ENCODE data around the gene ZFP1. TPM values are rescaled to one million over a fixed set of nuclear protein-coding genes. Genes with fewer than 3 reads are reported as not detected.

Gene ZFP1
- 10 to 100 TPM; 11.2 to 16.7 TPM for total RNA-seq

DNA sequence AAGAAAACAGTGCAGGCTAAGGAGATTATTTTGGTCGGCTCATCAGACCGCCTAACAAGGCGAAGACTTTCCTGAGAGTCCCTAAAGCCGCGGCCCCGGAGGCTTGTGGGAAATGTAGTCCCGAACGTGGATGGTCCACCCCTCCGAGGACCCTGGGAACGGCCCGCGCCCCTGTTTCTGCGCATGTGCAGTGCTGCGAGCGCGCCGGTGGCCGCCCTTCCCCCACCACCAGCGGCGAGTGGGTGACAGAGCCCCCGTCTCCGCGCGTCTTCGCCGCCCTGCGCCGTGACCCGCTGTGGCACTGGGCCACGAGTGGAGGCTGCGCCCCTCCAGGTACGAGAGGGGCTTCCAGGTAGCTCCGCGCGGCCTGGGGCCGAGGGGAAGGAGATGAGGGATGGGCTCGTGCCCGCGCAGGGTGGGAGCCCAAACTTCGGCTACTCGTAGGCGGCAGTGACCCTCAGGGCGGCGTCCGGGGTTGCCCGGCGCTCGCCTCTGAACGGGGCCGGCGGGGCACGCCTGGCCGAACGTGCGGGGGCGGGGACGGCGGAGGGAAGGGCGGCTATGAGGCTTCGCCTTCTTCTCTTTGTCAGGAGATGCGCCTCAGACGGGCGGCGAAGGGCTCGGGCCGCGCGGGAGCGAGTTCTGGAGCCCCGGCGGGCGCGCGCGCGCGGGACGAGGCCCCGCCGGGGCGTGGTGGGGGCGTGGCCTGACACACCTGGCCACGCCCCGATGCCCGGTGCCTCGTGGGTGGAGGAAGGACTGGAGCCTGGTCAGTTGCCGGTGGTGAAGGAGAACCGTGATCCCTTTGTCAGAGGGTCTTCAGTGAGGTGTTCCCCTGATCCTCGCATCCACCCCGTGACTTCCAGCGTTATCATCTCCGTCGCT is at the start of gene ZFP1:
ZFP1 (plus strand) TSS at position 214 of the 885 bp plus-strand sequence. CDS start 4,428 bp downstream, outside the sequence.
- H3K27me3 Mint-ChIP-seq = no peaks in the 10 kb centered on the region
- peak; percentile 96 for ATAC-seq

GRCh38 chr16:75099075-75099667 is 49.2 kb upstream of the ZFP1 start:
- Mint-ChIP-seq H3K36me3 (peaks cover 3% of the 10 kb centered on the region), H3K9me3 (peaks cover 2% of the 10 kb centered on the region), H3K27ac (peak overlapping the region; percentile 71 to 81), H3K4me1 (ENCODE audit: low read depth in 2 of 2) (peaks cover 43 to 44% of the 10 kb centered on the region in 2 donors), H3K4me3 (peak overlapping the region; percentile 56), H3K27me3 (peaks cover 0 to 6% of the 10 kb centered on the region in 2 donors)
- DNase-seq (ENCODE audit: low spot score) (no peak), ATAC-seq (no peak)

More for the DNA sequence above, at the start of gene ZFP1:
- H3K4me3 Mint-ChIP-seq = peak within 1 kb of the TSS; percentile 84
- peak within 1 kb of the TSS in 1 of 2 donors; percentile 38 for H3K27ac Mint-ChIP-seq
- peaks cover 20 to 33% of the 10 kb centered on the region in 2 donors for H3K4me1 Mint-ChIP-seq (ENCODE audit: low read depth in 2 of 2)
- H3K9me3 Mint-ChIP-seq = peaks cover 15% of the 10 kb centered on the region
- H3K36me3 Mint-ChIP-seq = peaks cover 30% of the 10 kb centered on the region
- DNase-seq (ENCODE audit: low spot score) = peak; percentile 95

DNA sequence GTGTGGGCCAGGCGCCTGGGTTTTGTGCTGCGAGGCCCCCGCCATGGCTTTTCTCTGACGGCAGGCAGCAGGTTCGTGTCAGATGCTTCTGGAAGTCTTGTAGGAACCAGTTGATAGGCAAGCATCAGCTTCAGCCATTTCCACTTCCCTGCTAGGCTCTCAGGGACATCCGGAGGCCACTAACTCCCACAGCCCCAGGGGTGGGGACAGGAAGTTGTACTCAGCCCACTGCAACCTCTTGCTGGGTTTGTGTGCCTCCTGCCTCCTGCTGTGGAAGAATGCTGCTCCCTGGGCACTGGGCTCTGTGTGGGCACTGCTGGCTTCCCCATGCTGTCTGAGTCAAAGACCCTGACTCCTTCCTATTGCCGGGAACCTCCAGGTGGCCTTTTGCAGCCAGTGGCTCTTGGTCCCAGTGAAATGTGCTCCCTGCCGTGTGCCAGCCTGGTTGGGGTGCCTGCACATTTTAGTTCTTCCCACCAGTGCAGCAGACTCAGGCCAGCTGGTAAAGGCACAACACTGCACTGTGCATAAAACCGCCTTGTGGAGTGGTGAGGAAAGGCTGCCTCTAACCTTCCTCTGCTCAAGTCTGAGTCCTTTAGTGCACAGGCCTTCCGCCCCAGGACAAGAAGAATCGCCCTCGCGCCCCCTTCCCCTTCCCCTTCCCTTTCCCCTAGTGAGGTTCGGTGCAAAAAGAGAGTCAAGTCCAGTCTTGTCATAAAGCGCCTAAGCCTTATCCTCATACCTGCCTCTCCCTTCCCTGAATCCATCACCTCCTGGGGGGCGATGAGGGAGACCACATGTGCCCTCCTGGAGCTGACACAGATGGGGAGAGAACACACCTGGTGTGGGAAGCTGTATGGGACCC is 48.4 kb upstream of the ZFP1 start:
- peak overlapping the region; percentile 71 to 81 for H3K27ac Mint-ChIP-seq
- peaks cover 0 to 6% of the 10 kb centered on the region in 2 donors for H3K27me3 Mint-ChIP-seq
- peaks cover 4% of the 10 kb centered on the region for H3K9me3 Mint-ChIP-seq
- H3K4me1 Mint-ChIP-seq (ENCODE audit: low read depth in 2 of 2) = peaks cover 50 to 51% of the 10 kb centered on the region in 2 donors
- ATAC-seq (peak; percentile 82 to 84), DNase-seq (ENCODE audit: low spot score) (peak; percentile 77)
- H3K36me3 Mint-ChIP-seq = peaks cover 7% of the 10 kb centered on the region
- H3K4me3 Mint-ChIP-seq = peak overlapping the region; percentile 56

DNA sequence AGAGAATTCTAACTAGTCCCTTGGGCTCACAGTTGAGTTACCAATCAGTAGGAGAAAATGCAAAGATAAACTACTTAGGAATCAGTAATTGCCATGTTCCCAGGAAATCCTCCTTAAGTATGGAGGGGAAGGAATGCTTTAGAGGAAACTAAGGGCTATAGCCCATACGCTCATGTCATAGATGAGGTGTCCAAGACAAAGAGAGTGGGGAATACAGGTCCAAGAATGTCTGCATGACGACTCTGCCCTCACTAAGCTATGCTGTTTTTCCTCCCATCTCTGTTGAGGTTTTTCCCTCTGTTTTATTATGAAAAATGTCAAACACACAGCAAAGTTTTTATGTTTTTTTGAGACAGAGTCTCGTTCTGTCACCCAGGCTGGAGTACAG is 47.7 kb upstream of the ZFP1 start:
- peaks cover 53 to 54% of the 10 kb centered on the region in 2 donors for H3K4me1 Mint-ChIP-seq (ENCODE audit: low read depth in 2 of 2)
- peaks cover 0 to 6% of the 10 kb centered on the region in 2 donors for H3K27me3 Mint-ChIP-seq
- peaks cover 7% of the 10 kb centered on the region for H3K36me3 Mint-ChIP-seq
- peaks cover 4% of the 10 kb centered on the region for H3K9me3 Mint-ChIP-seq
- ATAC-seq (no peak), DNase-seq (ENCODE audit: low spot score) (no peak)
- peak overlapping the region; percentile 34 for H3K4me3 Mint-ChIP-seq
- peak overlapping the region; percentile 71 to 81 for H3K27ac Mint-ChIP-seq

GRCh38 chr16:75101635-75102034 is 46.7 kb upstream of the ZFP1 start:
- no peak overlapping the region for H3K4me3 Mint-ChIP-seq
- DNase-seq (ENCODE audit: low spot score) = no peak
- no peak for ATAC-seq
- H3K27ac Mint-ChIP-seq = peak overlapping the region in 1 of 2 donors; percentile 87
- H3K9me3 Mint-ChIP-seq = peaks cover 4% of the 10 kb centered on the region
- peaks cover 49 to 51% of the 10 kb centered on the region in 2 donors for H3K4me1 Mint-ChIP-seq (ENCODE audit: low read depth in 2 of 2)
- H3K27me3 Mint-ChIP-seq = peaks cover 0 to 6% of the 10 kb centered on the region in 2 donors
- peaks cover 7% of the 10 kb centered on the region for H3K36me3 Mint-ChIP-seq

DNA sequence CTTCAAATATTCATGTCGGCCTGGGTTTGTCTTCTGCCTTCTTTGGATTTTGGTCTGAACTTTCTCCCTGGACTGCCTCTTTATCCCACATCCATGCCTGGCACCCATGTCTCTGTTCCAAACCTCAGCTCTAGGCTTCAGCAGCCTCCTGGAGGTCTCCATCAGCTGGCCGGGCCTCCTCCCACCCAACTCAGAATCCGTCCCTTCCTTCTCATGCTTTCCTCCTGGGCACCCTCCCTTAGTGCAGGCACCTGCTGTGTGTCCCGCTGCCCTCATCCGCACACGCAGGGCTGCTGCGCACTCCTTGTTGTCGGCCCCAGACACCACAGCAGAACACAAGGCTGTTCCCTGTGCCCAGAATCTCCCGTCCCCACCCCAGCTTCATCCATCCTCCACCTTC is 45.7 kb upstream of the ZFP1 start:
- Mint-ChIP-seq H3K36me3 (peaks cover 7% of the 10 kb centered on the region), H3K4me1 (ENCODE audit: low read depth in 2 of 2) (peaks cover 47 to 53% of the 10 kb centered on the region in 2 donors), H3K4me3 (no peak overlapping the region), H3K27me3 (peaks cover 0 to 6% of the 10 kb centered on the region in 2 donors), H3K9me3 (peaks cover 4% of the 10 kb centered on the region), H3K27ac (peak overlapping the region in 1 of 2 donors; percentile 75)
- DNase-seq (ENCODE audit: low spot score) (no peak), ATAC-seq (no peak)

- H3K4me3 Mint-ChIP-seq = no peak overlapping the region
- H3K36me3 Mint-ChIP-seq = peaks cover 13% of the 10 kb centered on the region
- peaks cover 0 to 6% of the 10 kb centered on the region in 2 donors for H3K27me3 Mint-ChIP-seq
- no peak for ATAC-seq
- DNase-seq (ENCODE audit: low spot score) = no peak
- peaks cover 45 to 59% of the 10 kb centered on the region in 2 donors for H3K4me1 Mint-ChIP-seq (ENCODE audit: low read depth in 2 of 2)
- peak overlapping the region in 1 of 2 donors; percentile 12 for H3K27ac Mint-ChIP-seq
- H3K9me3 Mint-ChIP-seq = peaks cover 4% of the 10 kb centered on the region
Observed at GRCh38 chr16:75103994-75104393, 44.3 kb upstream of the ZFP1 start.

GRCh38 chr16:75104836-75105235 is 43.5 kb upstream of the ZFP1 start:
- peaks cover 47 to 59% of the 10 kb centered on the region in 2 donors for H3K4me1 Mint-ChIP-seq (ENCODE audit: low read depth in 2 of 2)
- H3K36me3 Mint-ChIP-seq = peaks cover 13% of the 10 kb centered on the region
- H3K27ac Mint-ChIP-seq = peak overlapping the region; percentile 44 to 84
- DNase-seq (ENCODE audit: low spot score) = no peak
- no peak for ATAC-seq
- peaks cover 0 to 6% of the 10 kb centered on the region in 2 donors for H3K27me3 Mint-ChIP-seq
- no peak overlapping the region for H3K4me3 Mint-ChIP-seq
- H3K9me3 Mint-ChIP-seq = peaks cover 4% of the 10 kb centered on the region

DNA sequence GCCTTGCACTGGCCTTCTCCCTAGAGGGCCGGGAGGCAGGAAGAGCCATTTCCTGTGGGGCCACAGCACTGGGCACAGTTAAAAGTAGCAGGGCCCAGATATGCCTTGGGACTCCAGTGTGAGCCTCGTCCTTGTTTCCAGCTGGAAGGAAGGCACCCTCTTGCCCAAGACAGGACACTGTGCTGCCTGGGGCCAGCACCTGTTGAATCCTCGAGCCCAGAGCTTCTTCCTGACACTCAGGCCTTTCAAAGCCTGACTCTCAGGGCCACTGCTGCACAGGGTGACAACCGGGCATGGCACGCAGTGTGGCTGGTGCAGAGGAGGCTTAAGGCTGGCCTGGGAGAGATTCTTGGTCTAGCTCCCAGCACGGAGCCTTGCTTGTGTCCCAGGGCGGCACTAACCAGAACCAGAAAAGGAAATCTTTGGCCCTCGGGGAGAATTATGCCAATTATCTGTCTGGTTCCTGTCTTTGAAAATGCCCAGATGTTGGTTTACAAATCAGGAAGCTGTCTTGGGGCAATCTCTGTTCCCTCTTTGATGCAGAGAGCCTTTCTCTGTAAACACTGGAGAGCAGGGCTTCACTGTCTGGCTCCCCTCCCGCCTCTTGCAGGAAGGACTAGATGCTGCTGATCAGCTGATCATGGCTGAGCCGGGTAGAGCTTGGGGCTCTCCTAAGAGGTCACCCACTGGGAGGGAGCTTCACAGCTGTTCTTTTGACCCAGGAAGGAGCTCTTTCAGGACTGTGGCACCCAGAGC is 42.8 kb upstream of the ZFP1 start:
- DNase-seq (ENCODE audit: low spot score) (no peak), ATAC-seq (no peak)
- peaks cover 46 to 59% of the 10 kb centered on the region in 2 donors for H3K4me1 Mint-ChIP-seq (ENCODE audit: low read depth in 2 of 2)
- H3K4me3 Mint-ChIP-seq = no peak overlapping the region
- peaks cover 13% of the 10 kb centered on the region for H3K36me3 Mint-ChIP-seq
- peak overlapping the region; percentile 44 to 84 for H3K27ac Mint-ChIP-seq
- peaks cover 4% of the 10 kb centered on the region for H3K9me3 Mint-ChIP-seq
- H3K27me3 Mint-ChIP-seq = peaks cover 0 to 6% of the 10 kb centered on the region in 2 donors

DNA sequence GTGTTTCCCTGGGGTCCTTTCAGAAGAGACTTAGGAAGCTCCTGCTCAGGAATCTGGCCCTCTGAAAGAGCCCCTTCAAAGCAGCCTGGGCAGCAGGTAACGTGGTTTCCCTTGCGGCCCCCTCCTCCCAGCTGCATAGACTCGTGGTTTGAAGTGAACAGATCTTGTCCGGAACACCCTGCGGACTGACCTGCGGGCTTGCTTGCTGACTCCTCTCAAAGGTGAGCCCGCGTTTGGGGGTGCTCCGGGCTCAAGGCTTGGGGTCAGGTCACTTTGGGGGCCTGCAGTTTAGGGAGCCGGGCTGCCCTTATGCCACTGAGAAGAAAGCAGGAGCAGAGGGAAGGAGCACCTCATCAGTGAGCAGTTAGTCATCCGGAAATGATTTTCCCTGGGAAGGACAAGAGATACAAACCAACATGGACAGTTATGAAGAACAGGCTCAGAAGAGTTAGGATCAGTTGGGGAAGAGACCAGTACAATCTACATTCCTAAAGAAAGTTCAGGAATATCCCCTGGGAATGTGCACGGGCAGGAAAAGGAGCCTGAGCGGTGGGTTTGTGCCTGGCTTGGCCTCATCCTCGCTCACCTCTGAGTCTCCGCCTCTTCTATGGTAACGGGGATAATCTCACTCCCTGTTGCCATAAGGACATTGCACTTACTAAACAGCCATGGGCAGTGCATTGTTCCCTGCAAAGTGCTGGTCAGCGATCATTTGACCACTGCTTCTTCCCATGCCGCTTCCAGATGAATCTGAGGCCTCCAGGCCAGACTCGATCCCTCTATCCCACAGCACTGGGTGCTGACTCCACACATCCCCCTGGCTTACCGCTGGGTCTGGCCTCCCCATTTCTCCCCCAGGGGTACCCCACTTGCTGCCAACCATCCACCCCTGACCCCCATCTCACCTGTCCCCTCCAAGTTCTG is 41.7 kb upstream of the ZFP1 start:
- ATAC-seq (no peak), DNase-seq (ENCODE audit: low spot score) (no peak)
- Mint-ChIP-seq H3K27ac (peak overlapping the region; percentile 28 to 84), H3K9me3 (peaks cover 4% of the 10 kb centered on the region), H3K4me3 (no peak overlapping the region), H3K4me1 (ENCODE audit: low read depth in 2 of 2) (peaks cover 52 to 67% of the 10 kb centered on the region in 2 donors), H3K36me3 (peaks cover 13% of the 10 kb centered on the region), H3K27me3 (peaks cover 0 to 6% of the 10 kb centered on the region in 2 donors)

GRCh38 chr16:75107505-75107904 is 40.8 kb upstream of the ZFP1 start:
- Mint-ChIP-seq H3K27ac (peak overlapping the region; percentile 28 to 31), H3K4me1 (ENCODE audit: low read depth in 2 of 2) (peaks cover 52 to 65% of the 10 kb centered on the region in 2 donors), H3K27me3 (peaks cover 0 to 6% of the 10 kb centered on the region in 2 donors), H3K36me3 (peaks cover 13% of the 10 kb centered on the region), H3K4me3 (no peak overlapping the region), H3K9me3 (peaks cover 4% of the 10 kb centered on the region)
- no peak for DNase-seq (ENCODE audit: low spot score)
- ATAC-seq = no peak
